GM12892 (cell line): ENCODE results near the gene IBTK.
"Not testable (repeated sequence)": the region's sequence is repeated elsewhere in the genome, so short reads cannot be mapped to it uniquely, and the experiment has no call there.

ENCODE experiments used
- POLR2A ChIP-seq: IDR thresholded peaks from 2 replicates; pipeline ENCODE4 v1.6.1; 2011; ENCODE audit warnings: low read depth, low read length, control low read depth
- POLR2AphosphoS5 ChIP-seq: IDR thresholded peaks from 2 replicates; pipeline ENCODE4 v1.6.1; 2011; ENCODE audit warnings: low read depth, low read length, control low read depth
- TAF1 ChIP-seq: IDR thresholded peaks from 2 replicates; pipeline ENCODE4 v1.6.1; 2011; ENCODE audit warnings: low read depth, mild to moderate bottlenecking, control low read depth, low read length, borderline replicate concordance

GRCh38 chr6:82281550-82281949 is 34.0 kb upstream of the IBTK start:
- TF ChIP-seq POLR2A, TAF1, POLR2AphosphoS5: not testable (repeated sequence)
